CD1c-positive myeloid dendritic cell (primary cell): ENCODE data around the gene CEP162.
"Not testable (repeated sequence)": the region's sequence is repeated elsewhere in the genome, so short reads cannot be mapped to it uniquely, and the experiment has no call there.

Experiments
- DNase-seq: peaks from one replicate; pipeline ENCODE4 v3.0.0-alpha.2; 2016; ENCODE audit errors: extremely low spot score

CEP162 gene

GRCh38 chr6:84086545-84087429, 140.7 kb downstream of the CEP162 start:
- DNase-seq, result no peak

DNA sequence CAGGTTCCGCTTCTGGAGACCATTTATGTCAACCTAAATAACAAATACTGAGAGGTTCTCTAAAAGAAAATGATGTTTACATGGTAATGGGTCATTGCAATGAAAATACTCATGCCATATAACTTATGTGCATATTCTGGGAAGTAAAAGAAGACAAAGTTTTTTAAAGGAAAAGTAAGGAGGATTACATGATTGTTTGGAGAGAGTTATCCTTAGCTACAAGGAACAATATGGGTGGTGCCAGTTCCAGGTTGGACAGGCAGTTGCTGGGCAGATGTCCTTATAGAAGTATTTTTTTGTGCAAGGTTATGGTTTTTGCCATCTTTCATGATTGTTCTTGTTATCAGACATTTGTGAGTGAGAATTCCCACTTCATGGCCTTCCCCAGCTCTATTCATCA, 141.4 kb downstream of the CEP162 start:
- DNase-seq, result no peak

DNA sequence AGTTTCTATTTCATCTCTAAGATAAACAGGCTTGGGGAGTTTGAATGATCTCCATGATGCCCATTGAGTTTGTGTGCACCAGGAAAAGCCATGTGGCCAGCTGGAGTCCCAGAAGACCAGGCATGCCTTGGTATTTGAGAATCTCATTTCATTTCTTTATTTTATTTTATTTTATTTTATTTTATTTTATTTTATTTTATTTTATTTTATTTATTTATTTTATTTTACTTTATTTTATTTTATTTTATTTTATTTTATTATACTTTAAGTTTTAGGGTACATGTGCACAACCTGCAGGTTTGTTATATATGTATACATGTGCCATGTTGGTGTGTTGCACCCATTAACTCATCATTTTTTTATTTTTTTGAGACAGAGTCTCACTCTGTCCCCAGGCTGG, 142.7 kb downstream of the CEP162 start:
- not testable (repeated sequence) for DNase-seq

- DNase-seq, result no peak
Observed at GRCh38 chr6:84082689-84083265, 144.7 kb downstream of the CEP162 start.

GRCh38 chr6:84081222-84081621, 146.2 kb downstream of the CEP162 start:
- no peak for DNase-seq

- DNase-seq, result no peak
Observed at GRCh38 chr6:84078335-84078734, 149.1 kb downstream of the CEP162 start.

DNA sequence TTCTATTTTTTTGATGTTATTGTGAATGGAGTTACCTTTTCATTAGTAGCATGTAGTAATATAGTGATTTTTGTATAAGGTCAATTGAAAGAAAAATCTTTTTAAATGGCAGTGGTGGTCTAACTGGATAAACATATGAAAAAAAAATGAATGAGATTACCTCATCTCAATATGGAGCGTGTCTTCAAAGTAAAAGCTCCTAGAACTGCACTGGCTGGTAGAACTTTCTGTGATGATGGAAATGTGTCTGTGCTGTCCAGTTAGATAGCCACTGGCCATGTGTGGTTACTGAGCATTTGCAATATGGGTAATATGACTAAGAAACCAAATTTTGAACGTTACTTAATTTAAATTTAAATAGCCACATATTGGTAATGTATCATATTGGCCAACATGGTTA, 149.8 kb downstream of the CEP162 start:
- DNase-seq, result no peak

GRCh38 chr6:84074988-84075781, 152.3 kb downstream of the CEP162 start:
- no peak for DNase-seq
